ENCODE measurements around the gene INPP4B. TPM values are rescaled to one million over a fixed set of nuclear protein-coding genes. Genes with fewer than 3 reads are reported as not detected.
A peak's percentile ranks its signal among the peaks of the same experiment; 100 is the strongest.

The INPP4B gene
- total and polyA plus RNA-seq, 2 donors (not counting 1 experiment from before 2014, with no cell fraction given), result 19.7 to 22.2 TPM

DNA sequence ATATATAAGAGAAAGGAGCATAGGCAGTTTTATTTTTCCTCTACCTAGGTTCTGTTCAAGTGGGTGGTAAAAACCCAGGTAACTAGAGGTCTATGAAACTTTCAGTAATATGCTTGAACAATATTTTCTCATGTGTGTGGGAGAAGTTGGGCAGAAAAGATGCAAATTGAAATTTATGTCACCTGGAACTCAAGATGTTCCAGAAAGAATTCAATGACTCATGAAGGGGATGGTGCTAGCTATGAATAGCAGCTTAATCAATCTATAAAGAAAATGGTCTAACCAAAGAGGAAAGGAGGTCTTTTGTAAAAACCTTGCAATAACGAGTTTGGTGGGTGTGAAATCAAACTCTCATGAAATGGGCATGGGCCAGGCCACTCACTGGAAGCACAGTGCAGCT lies 263.8 kb downstream of the INPP4B start:
- no peak overlapping the region for H3K4me2 ChIP-seq (ENCODE audit: extremely low read depth, insufficient read depth, low read length)
- H3K36me3 ChIP-seq (ENCODE audit: control insufficient read depth, insufficient read depth, low read length), result no peaks in the 10 kb centered on the region
- H3K27ac ChIP-seq (ENCODE audit: insufficient read depth, low read length), result no peak overlapping the region
- no peak overlapping the region for H2AFZ ChIP-seq (ENCODE audit: low read length)
- H3K79me2 ChIP-seq (ENCODE audit: control insufficient read depth, insufficient read depth, low read length), result no peaks in the 10 kb centered on the region
- DNase-seq (ENCODE audit: low read depth in 2 of 2), result no peak
- H4K20me1 ChIP-seq (ENCODE audit: control insufficient read depth, extremely low read depth, insufficient read depth, low read length), result no peaks in the 10 kb centered on the region
- H3K4me1 ChIP-seq (ENCODE audit: control insufficient read depth, extremely low read depth, insufficient read depth, low read length), result no peaks in the 10 kb centered on the region
- no peaks in the 10 kb centered on the region for H3K9me3 ChIP-seq (ENCODE audit: control insufficient read depth, insufficient read depth, low read depth, low read length)
- H3K27me3 ChIP-seq (ENCODE audit: control insufficient read depth, insufficient read depth, low read length), result no peaks in the 10 kb centered on the region
- no peak overlapping the region for H3K9ac ChIP-seq (ENCODE audit: insufficient read depth, low read length)
- H3K4me3 ChIP-seq (replicated peaks in 1 of 4; ENCODE audit: control extremely low read depth in 1 of 4, insufficient read depth in 1 of 4, low read depth in 3 of 4, low read length in 4 of 4), result no peak overlapping the region
- TF ChIP-seq, protein P1, sequence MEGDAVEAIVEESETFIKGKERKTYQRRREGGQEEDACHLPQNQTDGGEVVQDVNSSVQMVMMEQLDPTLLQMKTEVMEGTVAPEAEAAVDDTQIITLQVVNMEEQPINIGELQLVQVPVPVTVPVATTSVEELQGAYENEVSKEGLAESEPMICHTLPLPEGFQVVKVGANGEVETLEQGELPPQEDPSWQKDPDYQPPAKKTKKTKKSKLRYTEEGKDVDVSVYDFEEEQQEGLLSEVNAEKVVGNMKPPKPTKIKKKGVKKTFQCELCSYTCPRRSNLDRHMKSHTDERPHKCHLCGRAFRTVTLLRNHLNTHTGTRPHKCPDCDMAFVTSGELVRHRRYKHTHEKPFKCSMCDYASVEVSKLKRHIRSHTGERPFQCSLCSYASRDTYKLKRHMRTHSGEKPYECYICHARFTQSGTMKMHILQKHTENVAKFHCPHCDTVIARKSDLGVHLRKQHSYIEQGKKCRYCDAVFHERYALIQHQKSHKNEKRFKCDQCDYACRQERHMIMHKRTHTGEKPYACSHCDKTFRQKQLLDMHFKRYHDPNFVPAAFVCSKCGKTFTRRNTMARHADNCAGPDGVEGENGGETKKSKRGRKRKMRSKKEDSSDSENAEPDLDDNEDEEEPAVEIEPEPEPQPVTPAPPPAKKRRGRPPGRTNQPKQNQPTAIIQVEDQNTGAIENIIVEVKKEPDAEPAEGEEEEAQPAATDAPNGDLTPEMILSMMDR (conservative IDR thresholded peaks at IDR 0.05 in 1 of 2, IDR thresholded peaks at IDR 0.05 in 1 of 2; ENCODE audit: low read depth in 1 of 2, low read length in 2 of 2), result no peak
- TF ChIP-seq EZH2 (IDR thresholded peaks at IDR 0.05; ENCODE audit: low read length, missing control alignments), result no peak

DNA sequence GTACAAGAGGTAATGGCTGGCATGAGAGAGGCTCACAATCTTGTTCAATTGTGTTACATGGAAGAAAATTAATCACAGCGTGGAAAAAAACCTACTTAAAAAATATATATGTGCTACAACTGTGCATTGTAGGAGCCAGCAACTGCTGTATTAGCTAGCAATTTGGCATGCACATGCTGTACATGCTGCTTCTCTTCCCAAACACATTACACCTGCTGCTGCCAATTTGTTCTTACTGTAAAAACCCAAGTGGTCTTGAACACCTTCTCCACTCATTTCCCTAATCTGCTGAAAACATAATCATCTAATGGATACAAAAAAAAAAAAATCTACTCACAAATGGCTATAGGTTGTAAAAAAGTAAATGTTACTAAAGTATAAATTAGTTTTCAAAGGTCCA lies 264.2 kb downstream of the INPP4B start:
- H3K9ac ChIP-seq (ENCODE audit: insufficient read depth, low read length), result no peak overlapping the region
- H3K4me1 ChIP-seq (ENCODE audit: control insufficient read depth, extremely low read depth, insufficient read depth, low read length), result no peaks in the 10 kb centered on the region
- no peak for DNase-seq (ENCODE audit: low read depth in 2 of 2)
- no peaks in the 10 kb centered on the region for H3K27me3 ChIP-seq (ENCODE audit: control insufficient read depth, insufficient read depth, low read length)
- H3K4me3 ChIP-seq (replicated peaks in 1 of 4; ENCODE audit: control extremely low read depth in 1 of 4, insufficient read depth in 1 of 4, low read depth in 3 of 4, low read length in 4 of 4), result no peak overlapping the region
- H3K79me2 ChIP-seq (ENCODE audit: control insufficient read depth, insufficient read depth, low read length), result no peaks in the 10 kb centered on the region
- no peak overlapping the region for H2AFZ ChIP-seq (ENCODE audit: low read length)
- no peak overlapping the region for H3K27ac ChIP-seq (ENCODE audit: insufficient read depth, low read length)
- no peak overlapping the region for H3K4me2 ChIP-seq (ENCODE audit: extremely low read depth, insufficient read depth, low read length)
- H4K20me1 ChIP-seq (ENCODE audit: control insufficient read depth, extremely low read depth, insufficient read depth, low read length), result no peaks in the 10 kb centered on the region
- H3K9me3 ChIP-seq (ENCODE audit: control insufficient read depth, insufficient read depth, low read depth, low read length), result no peaks in the 10 kb centered on the region
- H3K36me3 ChIP-seq (ENCODE audit: control insufficient read depth, insufficient read depth, low read length), result no peaks in the 10 kb centered on the region
- TF ChIP-seq, protein P1 (conservative IDR thresholded peaks at IDR 0.05 in 1 of 2, IDR thresholded peaks at IDR 0.05 in 1 of 2; ENCODE audit: low read depth in 1 of 2, low read length in 2 of 2), result no peak
- TF ChIP-seq EZH2 (IDR thresholded peaks at IDR 0.05; ENCODE audit: low read length, missing control alignments), result no peak

DNA sequence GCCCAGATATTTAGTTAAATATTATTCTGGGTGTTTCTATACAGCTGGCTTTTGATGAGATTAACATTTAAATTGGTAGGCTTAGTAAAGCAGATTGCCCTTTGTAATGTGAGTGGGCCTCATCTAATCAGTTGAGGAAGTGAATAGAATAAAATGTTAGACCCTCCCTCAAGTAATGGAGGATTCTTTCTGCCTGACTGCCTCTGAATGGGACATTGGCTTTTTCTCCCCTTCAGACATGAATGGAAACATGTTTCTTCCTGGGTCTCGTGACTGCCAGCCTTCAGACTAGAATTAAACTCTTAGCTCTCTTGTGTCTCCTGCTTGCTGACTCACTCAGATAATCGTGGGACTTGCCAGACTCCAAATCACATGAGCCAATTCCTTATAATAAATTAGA lies 266.7 kb downstream of the INPP4B start:
- Histone ChIP-seq H3K36me3 (ENCODE audit: control insufficient read depth, insufficient read depth, low read length) (no peaks in the 10 kb centered on the region), H3K4me1 (ENCODE audit: control insufficient read depth, extremely low read depth, insufficient read depth, low read length) (no peaks in the 10 kb centered on the region), H2AFZ (ENCODE audit: low read length) (no peak overlapping the region), H3K9ac (ENCODE audit: insufficient read depth, low read length) (no peak overlapping the region), H3K4me2 (ENCODE audit: extremely low read depth, insufficient read depth, low read length) (no peak overlapping the region), H3K9me3 (ENCODE audit: control insufficient read depth, insufficient read depth, low read depth, low read length) (no peaks in the 10 kb centered on the region), H3K79me2 (ENCODE audit: control insufficient read depth, insufficient read depth, low read length) (no peaks in the 10 kb centered on the region), H3K27me3 (ENCODE audit: control insufficient read depth, insufficient read depth, low read length) (no peaks in the 10 kb centered on the region), H3K4me3 (replicated peaks in 1 of 4; ENCODE audit: control extremely low read depth in 1 of 4, insufficient read depth in 1 of 4, low read depth in 3 of 4, low read length in 4 of 4) (no peak overlapping the region), H3K27ac (ENCODE audit: insufficient read depth, low read length) (no peak overlapping the region), H4K20me1 (ENCODE audit: control insufficient read depth, extremely low read depth, insufficient read depth, low read length) (no peaks in the 10 kb centered on the region)
- DNase-seq (ENCODE audit: low read depth in 2 of 2), result peak in 1 of 2 donors; percentile 13
- TF ChIP-seq EZH2 (IDR thresholded peaks at IDR 0.05; ENCODE audit: low read length, missing control alignments), result no peak
- TF ChIP-seq, protein P1 (conservative IDR thresholded peaks at IDR 0.05 in 1 of 2, IDR thresholded peaks at IDR 0.05 in 1 of 2; ENCODE audit: low read depth in 1 of 2, low read length in 2 of 2), result no peak

All from fibroblast of lung (primary cell).